Ovary (tissue), 3 donors: ENCODE measurements around the gene TUBA1A.

Experiments
- EP300 ChIP-seq: sonication (generic); formaldehyde crosslinking; IDR thresholded peaks from one replicate; pipeline ENCODE4 v1.6.1; 2017; ENCODE audit warnings: antibody characterized with exemption
- POLR2A ChIP-seq: fragments of 450-650 bp; IDR thresholded peaks from one replicate; pipeline ENCODE4 v1.6.1; 2017; ENCODE audit warnings: antibody characterized with exemption, mild to moderate bottlenecking, moderate library complexity
- TF ChIP-seq, protein P1 (sequence below), 3 donors: fragments of 450-650 bp in 2 of 3; fragments of 200-600 bp in 1 of 3; IDR thresholded peaks; one replicate each; pipeline versions ENCODE4 v1.5.1 to v1.8.0; 2016 to 2022; ENCODE audit warnings: antibody characterized with exemption in 3 of 3, mild to moderate bottlenecking in 1 of 3
- donor health status: DM: no; HTN: no; CAD: no.

DNA sequence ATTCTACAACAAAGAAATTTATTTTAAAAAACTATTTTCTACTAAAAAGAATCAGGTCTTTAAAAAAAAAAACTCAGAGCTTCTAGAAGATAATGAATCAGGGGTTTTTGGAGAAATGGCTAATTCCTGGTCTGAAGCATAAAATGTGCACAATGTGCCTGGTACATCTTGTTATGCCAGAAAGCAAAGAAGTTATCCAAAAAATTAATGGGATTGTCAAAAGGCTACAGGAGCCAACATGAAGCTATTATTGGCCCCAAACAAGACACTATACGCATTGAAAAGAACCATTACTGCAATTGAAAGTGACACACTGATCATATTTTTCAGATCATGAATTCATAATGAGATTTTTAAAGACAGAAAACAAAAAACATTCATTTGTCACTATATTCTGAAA is 19.3 kb upstream of the TUBA1A start:
- TF ChIP-seq POLR2A (no peak), EP300 (no peak)
- TF ChIP-seq, protein P1, sequence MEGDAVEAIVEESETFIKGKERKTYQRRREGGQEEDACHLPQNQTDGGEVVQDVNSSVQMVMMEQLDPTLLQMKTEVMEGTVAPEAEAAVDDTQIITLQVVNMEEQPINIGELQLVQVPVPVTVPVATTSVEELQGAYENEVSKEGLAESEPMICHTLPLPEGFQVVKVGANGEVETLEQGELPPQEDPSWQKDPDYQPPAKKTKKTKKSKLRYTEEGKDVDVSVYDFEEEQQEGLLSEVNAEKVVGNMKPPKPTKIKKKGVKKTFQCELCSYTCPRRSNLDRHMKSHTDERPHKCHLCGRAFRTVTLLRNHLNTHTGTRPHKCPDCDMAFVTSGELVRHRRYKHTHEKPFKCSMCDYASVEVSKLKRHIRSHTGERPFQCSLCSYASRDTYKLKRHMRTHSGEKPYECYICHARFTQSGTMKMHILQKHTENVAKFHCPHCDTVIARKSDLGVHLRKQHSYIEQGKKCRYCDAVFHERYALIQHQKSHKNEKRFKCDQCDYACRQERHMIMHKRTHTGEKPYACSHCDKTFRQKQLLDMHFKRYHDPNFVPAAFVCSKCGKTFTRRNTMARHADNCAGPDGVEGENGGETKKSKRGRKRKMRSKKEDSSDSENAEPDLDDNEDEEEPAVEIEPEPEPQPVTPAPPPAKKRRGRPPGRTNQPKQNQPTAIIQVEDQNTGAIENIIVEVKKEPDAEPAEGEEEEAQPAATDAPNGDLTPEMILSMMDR (IDR thresholded peaks at IDR 0.05): no peak
